ENCODE data around the gene ZCCHC7. TPM values are rescaled to one million over a fixed set of nuclear protein-coding genes. Genes with fewer than 3 reads are reported as not detected.

The ZCCHC7 gene
- polyA plus RNA-seq, 1 donor from 2014 or later, result 10.9 TPM

GRCh38 chr9:37287317-37287716 is 166.9 kb downstream of the ZCCHC7 start:
- Histone ChIP-seq H3K9ac (ENCODE audit: low read length) (no peak overlapping the region), H3K27me3 (ENCODE audit: insufficient read depth, low read depth, low read length) (peaks cover 3% of the 10 kb centered on the region), H3K4me3 (ENCODE audit: low read length) (no peak overlapping the region), H3K36me3 (ENCODE audit: insufficient read depth, low read length) (no peaks in the 10 kb centered on the region), H3K9me2 (ENCODE audit: insufficient read depth, low read length) (no peaks in the 10 kb centered on the region), H3K79me2 (replicated peaks; ENCODE audit: insufficient read depth, low read length) (no peaks in the 10 kb centered on the region), H4K20me1 (ENCODE audit: insufficient read depth) (no peaks in the 10 kb centered on the region), H2AFZ (ENCODE audit: low read depth, low read length) (no peak overlapping the region), H3K27ac (ENCODE audit: low read length) (no peak overlapping the region), H3K9me3 (ENCODE audit: low read length) (no peaks in the 10 kb centered on the region), H3K4me2 (ENCODE audit: low read length) (no peak overlapping the region), H3F3A (ENCODE audit: insufficient read depth, low read length, poor library complexity, severe bottlenecking) (no peaks in the 10 kb centered on the region)
- TF ChIP-seq POLR2AphosphoS5 (IDR thresholded peaks at IDR 0.05) (no peak), EP300 (conservative IDR thresholded peaks at IDR 0.05; ENCODE audit: poor library complexity, severe bottlenecking) (no peak), TAF1 (IDR thresholded peaks at IDR 0.05; ENCODE audit: low read depth) (no peak), CTCF (IDR thresholded peaks at IDR 0.05; ENCODE audit: poor library complexity, severe bottlenecking) (no peak), RAD21 (conservative IDR thresholded peaks at IDR 0.05) (no peak), SMC3 (conservative IDR thresholded peaks at IDR 0.05; ENCODE audit: poor library complexity) (no peak), MXI1 (conservative IDR thresholded peaks at IDR 0.05; ENCODE audit: poor library complexity, severe bottlenecking) (no peak), EZH2 (IDR thresholded peaks at IDR 0.05; ENCODE audit: borderline replicate concordance, insufficient read depth, low read length, poor library complexity, severe bottlenecking) (no peak), REST (IDR thresholded peaks at IDR 0.05; ENCODE audit: borderline replicate concordance) (no peak)

GRCh38 chr9:37289631-37290030 is 169.3 kb downstream of the ZCCHC7 start:
- no peaks in the 10 kb centered on the region for H3K36me3 ChIP-seq (ENCODE audit: insufficient read depth, low read length)
- no peak for TF ChIP-seq MXI1 (conservative IDR thresholded peaks at IDR 0.05; ENCODE audit: poor library complexity, severe bottlenecking)
- TF ChIP-seq POLR2AphosphoS5 (IDR thresholded peaks at IDR 0.05), result no peak
- no peak for TF ChIP-seq TAF1 (IDR thresholded peaks at IDR 0.05; ENCODE audit: low read depth)
- TF ChIP-seq CTCF (IDR thresholded peaks at IDR 0.05; ENCODE audit: poor library complexity, severe bottlenecking), result no peak
- TF ChIP-seq RAD21 (conservative IDR thresholded peaks at IDR 0.05), result no peak
- TF ChIP-seq EZH2 (IDR thresholded peaks at IDR 0.05; ENCODE audit: borderline replicate concordance, insufficient read depth, low read length, poor library complexity, severe bottlenecking), result no peak
- TF ChIP-seq REST (IDR thresholded peaks at IDR 0.05; ENCODE audit: borderline replicate concordance), result no peak
- no peak for TF ChIP-seq EP300 (conservative IDR thresholded peaks at IDR 0.05; ENCODE audit: poor library complexity, severe bottlenecking)
- TF ChIP-seq SMC3 (conservative IDR thresholded peaks at IDR 0.05; ENCODE audit: poor library complexity), result no peak
- H3K9me2 ChIP-seq (ENCODE audit: insufficient read depth, low read length), result no peaks in the 10 kb centered on the region
- H3K79me2 ChIP-seq (replicated peaks; ENCODE audit: insufficient read depth, low read length), result no peaks in the 10 kb centered on the region
- H3F3A ChIP-seq (ENCODE audit: insufficient read depth, low read length, poor library complexity, severe bottlenecking), result no peaks in the 10 kb centered on the region
- H3K27ac ChIP-seq (ENCODE audit: low read length), result no peak overlapping the region
- H4K20me1 ChIP-seq (ENCODE audit: insufficient read depth), result no peaks in the 10 kb centered on the region
- H3K4me2 ChIP-seq (ENCODE audit: low read length), result no peak overlapping the region
- no peak overlapping the region for H3K4me3 ChIP-seq (ENCODE audit: low read length)
- peaks cover 5% of the 10 kb centered on the region for H3K27me3 ChIP-seq (ENCODE audit: insufficient read depth, low read depth, low read length)
- H3K9ac ChIP-seq (ENCODE audit: low read length), result no peak overlapping the region
- H2AFZ ChIP-seq (ENCODE audit: low read depth, low read length), result no peak overlapping the region
- no peaks in the 10 kb centered on the region for H3K9me3 ChIP-seq (ENCODE audit: low read length)

Measured in neural cell (in vitro differentiated cells).